Measurements from ENCODE around the gene DPP6. TPM values are rescaled to one million over a fixed set of nuclear protein-coding genes. Genes with fewer than 3 reads are reported as not detected.

The DPP6 gene
- total RNA-seq, 1 donor from 2014 or later, result 0.39 TPM

DNA sequence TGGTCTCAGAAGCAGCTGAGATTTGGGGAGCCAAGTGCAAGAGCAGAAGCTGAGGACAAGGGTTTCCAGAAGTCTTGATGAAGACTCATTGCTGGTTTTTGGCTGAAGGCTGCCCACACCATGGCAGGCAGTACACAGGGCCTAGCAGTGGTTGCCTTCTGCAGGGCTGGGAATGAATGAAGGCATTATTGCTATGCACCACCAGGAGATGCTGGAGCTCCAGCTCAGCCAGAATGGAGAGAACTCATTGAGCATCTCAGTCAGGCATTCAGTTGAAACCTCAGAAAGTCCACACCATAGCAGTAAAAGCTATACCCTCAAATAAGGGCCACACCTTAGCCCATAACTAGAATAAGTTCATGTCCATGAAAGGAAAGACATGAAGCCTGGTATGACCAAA is 190.5 kb downstream of the DPP6 start:
- Histone ChIP-seq H3K79me2 (ENCODE audit: low read depth) (no peaks in the 10 kb centered on the region), H3K4me2 (no peak overlapping the region), H3F3A (ENCODE audit: low read depth) (no peaks in the 10 kb centered on the region), H3K4me1 (no peaks in the 10 kb centered on the region), H3K27ac (no peak overlapping the region), H3K27me3 (no peaks in the 10 kb centered on the region), H3K36me3 (no peaks in the 10 kb centered on the region), H4K20me1 (ENCODE audit: low read depth) (no peaks in the 10 kb centered on the region), H3K9me3 (ENCODE audit: low read depth) (no peaks in the 10 kb centered on the region), H2AFZ (replicated peaks) (no peak overlapping the region), H3K9ac (no peak overlapping the region), H3K4me3 (no peak overlapping the region)
- peaks cover 2% of the 10 kb centered on the region for H3K27me3 Mint-ChIP-seq (ENCODE audit: insufficient read depth, low read depth)
- no peak for DNase-seq (ENCODE audit: low spot score)
- H3K27ac Mint-ChIP-seq, result no peak overlapping the region
- H3K4me1 Mint-ChIP-seq, result no peaks in the 10 kb centered on the region
- no peak overlapping the region for H3K4me3 Mint-ChIP-seq
- no peaks in the 10 kb centered on the region for H3K36me3 Mint-ChIP-seq
- TF ChIP-seq, protein P1, sequence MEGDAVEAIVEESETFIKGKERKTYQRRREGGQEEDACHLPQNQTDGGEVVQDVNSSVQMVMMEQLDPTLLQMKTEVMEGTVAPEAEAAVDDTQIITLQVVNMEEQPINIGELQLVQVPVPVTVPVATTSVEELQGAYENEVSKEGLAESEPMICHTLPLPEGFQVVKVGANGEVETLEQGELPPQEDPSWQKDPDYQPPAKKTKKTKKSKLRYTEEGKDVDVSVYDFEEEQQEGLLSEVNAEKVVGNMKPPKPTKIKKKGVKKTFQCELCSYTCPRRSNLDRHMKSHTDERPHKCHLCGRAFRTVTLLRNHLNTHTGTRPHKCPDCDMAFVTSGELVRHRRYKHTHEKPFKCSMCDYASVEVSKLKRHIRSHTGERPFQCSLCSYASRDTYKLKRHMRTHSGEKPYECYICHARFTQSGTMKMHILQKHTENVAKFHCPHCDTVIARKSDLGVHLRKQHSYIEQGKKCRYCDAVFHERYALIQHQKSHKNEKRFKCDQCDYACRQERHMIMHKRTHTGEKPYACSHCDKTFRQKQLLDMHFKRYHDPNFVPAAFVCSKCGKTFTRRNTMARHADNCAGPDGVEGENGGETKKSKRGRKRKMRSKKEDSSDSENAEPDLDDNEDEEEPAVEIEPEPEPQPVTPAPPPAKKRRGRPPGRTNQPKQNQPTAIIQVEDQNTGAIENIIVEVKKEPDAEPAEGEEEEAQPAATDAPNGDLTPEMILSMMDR (IDR thresholded peaks at IDR 0.05), result no peak
- no peak for TF ChIP-seq EZH2phosphoT487 (IDR thresholded peaks at IDR 0.05)
- TF ChIP-seq EZH2 (IDR thresholded peaks at IDR 0.05), result no peak
- H3K9me3 Mint-ChIP-seq, result peaks cover 16% of the 10 kb centered on the region

DNA sequence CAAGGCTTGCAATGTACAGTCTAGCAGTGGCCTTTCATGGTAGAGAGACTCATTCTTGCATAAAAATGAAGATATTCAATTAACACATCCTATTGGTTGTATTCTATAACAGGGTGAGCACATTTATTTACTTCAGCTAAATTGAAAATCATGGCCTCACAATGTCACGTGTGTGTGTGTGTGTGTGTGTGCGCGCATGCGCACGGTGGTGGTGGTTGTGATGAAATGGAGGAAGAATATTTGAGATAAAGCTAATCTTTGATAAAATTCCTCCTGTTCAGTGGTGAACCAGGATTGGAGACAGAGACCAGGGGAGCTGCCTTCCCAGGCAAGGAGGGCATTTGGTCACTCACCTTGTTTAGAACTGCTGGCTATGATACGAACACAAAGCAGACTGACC is 199.8 kb downstream of the DPP6 start:
- H3F3A ChIP-seq (ENCODE audit: low read depth), result no peaks in the 10 kb centered on the region
- no peak overlapping the region for H2AFZ ChIP-seq (replicated peaks)
- Mint-ChIP-seq H3K4me1 (no peaks in the 10 kb centered on the region), H3K9me3 (no peaks in the 10 kb centered on the region), H3K27ac (no peak overlapping the region), H3K4me3 (no peak overlapping the region), H3K36me3 (no peaks in the 10 kb centered on the region), H3K27me3 (ENCODE audit: insufficient read depth, low read depth) (no peaks in the 10 kb centered on the region)
- DNase-seq (ENCODE audit: low spot score), result no peak
- H3K27ac ChIP-seq, result no peak overlapping the region
- TF ChIP-seq EZH2 (IDR thresholded peaks at IDR 0.05) (no peak), EZH2phosphoT487 (IDR thresholded peaks at IDR 0.05) (no peak)
- TF ChIP-seq, protein P1 (IDR thresholded peaks at IDR 0.05), result no peak
- H3K9ac ChIP-seq, result no peak overlapping the region
- H3K4me2 ChIP-seq, result no peak overlapping the region
- H3K9me3 ChIP-seq (ENCODE audit: low read depth), result no peaks in the 10 kb centered on the region
- H3K79me2 ChIP-seq (ENCODE audit: low read depth), result no peaks in the 10 kb centered on the region
- no peak overlapping the region for H3K4me3 ChIP-seq
- H3K4me1 ChIP-seq, result no peaks in the 10 kb centered on the region
- H3K36me3 ChIP-seq, result no peaks in the 10 kb centered on the region
- no peaks in the 10 kb centered on the region for H4K20me1 ChIP-seq (ENCODE audit: low read depth)
- H3K27me3 ChIP-seq, result no peaks in the 10 kb centered on the region

DNA sequence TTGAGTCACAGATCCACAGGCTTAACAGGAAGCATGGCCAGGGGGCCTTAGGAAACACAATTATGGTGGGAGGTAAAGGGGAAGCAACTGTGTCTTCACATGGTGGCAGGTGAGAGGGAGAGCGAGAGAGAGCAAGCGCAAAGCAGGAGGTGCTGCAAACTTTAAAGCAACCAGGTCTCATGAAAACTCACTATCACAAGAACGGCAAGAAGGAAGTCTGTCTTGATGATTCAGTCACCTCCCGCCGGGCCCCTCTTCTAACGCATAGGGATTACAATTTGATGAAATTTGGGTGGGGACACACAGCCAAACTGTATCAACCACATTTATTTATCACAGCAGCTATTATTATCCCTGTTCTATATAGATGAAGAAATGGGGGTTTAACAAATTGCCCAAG is 201.6 kb downstream of the DPP6 start:
- H3K27me3 Mint-ChIP-seq (ENCODE audit: insufficient read depth, low read depth), result no peaks in the 10 kb centered on the region
- H2AFZ ChIP-seq (replicated peaks), result no peak overlapping the region
- H4K20me1 ChIP-seq (ENCODE audit: low read depth), result no peaks in the 10 kb centered on the region
- no peaks in the 10 kb centered on the region for H3F3A ChIP-seq (ENCODE audit: low read depth)
- no peaks in the 10 kb centered on the region for H3K4me1 ChIP-seq
- DNase-seq (ENCODE audit: low spot score), result no peak
- H3K27me3 ChIP-seq, result no peaks in the 10 kb centered on the region
- no peaks in the 10 kb centered on the region for H3K9me3 ChIP-seq (ENCODE audit: low read depth)
- H3K4me3 ChIP-seq, result no peak overlapping the region
- H3K9me3 Mint-ChIP-seq, result no peaks in the 10 kb centered on the region
- no peak overlapping the region for H3K27ac ChIP-seq
- no peak overlapping the region for H3K4me3 Mint-ChIP-seq
- no peaks in the 10 kb centered on the region for H3K36me3 Mint-ChIP-seq
- H3K9ac ChIP-seq, result no peak overlapping the region
- H3K4me2 ChIP-seq, result no peak overlapping the region
- TF ChIP-seq EZH2phosphoT487 (IDR thresholded peaks at IDR 0.05) (no peak), EZH2 (IDR thresholded peaks at IDR 0.05) (no peak)
- TF ChIP-seq, protein P1 (IDR thresholded peaks at IDR 0.05), result no peak
- no peaks in the 10 kb centered on the region for H3K36me3 ChIP-seq
- no peaks in the 10 kb centered on the region for H3K79me2 ChIP-seq (ENCODE audit: low read depth)
- H3K27ac Mint-ChIP-seq, result no peak overlapping the region
- H3K4me1 Mint-ChIP-seq, result no peaks in the 10 kb centered on the region

Data from neural progenitor cell (in vitro differentiated cells).